Activated CD8-positive, alpha-beta memory T cell treated with anti-CD3 and anti-CD28 coated beads, Interleukin-2, amount 50 U/mL, for 24 hours (primary cell): ENCODE measurements around the gene ONECUT1.

Experiments used
- DNase-seq: peaks from one replicate; pipeline ENCODE4 v3.0.0-alpha.2; 2020; ENCODE audit errors: extremely low read depth

Gene ONECUT1

DNA sequence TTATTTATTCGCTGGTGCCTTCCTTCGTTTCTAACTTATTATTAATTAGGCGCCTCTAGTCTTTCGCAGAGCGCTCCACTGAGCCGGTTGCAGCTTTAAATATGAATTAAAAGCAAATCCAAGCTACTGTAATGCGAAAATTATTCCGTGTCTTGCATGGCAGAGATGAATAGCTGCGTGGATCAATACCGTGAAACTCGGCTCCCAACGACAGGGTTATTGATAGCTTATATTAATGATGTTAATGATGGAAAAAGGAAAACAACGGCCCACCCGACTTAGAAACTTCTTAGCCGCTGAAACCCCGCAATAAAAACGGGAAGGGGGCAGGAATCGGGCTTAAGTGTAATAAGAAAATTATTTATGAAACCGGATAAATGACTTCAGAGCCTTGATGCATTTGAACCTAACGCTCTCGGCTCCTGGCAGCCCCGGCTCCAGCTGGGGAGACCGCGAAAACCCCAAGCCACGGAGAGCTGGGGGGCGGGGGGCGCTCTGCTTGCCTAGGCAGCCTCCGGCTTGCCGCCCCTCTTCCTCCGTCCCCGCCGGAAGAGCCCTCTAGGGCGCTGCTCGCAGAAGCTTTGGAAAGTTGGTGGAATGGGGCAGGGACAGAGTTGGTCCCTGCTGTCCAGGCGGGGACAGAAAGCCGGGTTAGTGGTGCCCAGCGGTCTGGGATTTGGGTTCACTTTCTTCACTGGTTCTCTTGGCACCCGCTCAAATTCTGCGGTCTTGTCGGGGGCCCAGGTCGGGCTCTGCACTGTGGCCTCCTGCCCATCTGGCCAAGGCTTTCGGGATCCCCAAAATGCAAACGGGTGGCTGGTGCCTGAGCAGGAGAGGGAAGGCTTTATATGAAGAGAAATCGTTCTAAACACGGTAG, 7.7 kb upstream of the ONECUT1 start:
- no peak for DNase-seq

DNA sequence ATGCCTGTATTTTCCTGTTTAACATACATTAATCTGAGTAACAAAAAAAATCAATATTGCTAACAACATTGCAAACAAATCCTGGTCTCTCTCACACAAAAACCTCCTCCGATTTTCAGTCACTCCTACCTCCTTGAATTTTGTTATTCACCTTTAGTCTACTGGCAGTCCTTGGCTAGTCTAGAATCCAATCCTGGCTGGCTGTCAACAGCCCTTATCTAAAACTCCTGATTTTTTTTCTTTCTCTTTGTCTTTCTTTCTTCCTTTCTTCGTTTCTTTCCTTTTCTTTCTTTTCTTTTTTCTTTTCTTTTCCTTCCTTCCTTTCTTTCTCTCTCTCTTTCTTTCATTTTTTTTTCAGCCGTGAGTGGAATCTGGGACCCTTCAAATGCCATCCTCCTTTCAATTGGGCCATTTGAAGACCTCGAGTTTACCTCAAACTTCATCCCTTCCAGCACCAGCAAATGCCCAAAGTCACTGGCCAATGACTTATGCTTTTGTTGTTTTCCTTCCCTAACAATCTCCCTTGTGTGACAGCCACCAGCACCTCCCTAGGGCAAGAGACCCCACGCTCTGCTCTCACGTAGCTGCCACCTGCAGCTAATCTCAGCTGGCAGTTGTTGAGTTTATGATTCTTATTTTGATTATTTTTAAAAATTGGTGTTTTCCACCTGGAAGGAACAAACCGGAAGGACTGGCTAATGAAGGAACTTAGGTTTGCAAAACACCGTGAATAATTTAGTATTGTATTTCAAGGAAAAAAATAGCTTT, 6.8 kb upstream of the ONECUT1 start:
- DNase-seq, result no peak

DNA sequence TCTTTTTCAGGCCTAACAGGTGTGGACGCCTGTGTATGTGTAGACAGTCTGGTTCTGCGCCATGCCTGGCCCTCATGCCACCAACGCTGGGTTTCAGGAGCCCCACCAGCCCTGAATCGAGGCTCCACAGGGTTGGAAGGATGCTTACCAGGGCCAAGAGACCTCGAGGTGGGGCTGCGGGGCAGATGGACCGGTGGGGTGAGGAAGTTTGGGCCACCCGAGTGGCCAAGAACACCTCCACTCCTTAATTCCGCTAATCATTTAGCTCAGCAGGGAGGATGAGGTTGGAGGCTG, 6.0 kb upstream of the ONECUT1 start:
- DNase-seq, result no peak

DNA sequence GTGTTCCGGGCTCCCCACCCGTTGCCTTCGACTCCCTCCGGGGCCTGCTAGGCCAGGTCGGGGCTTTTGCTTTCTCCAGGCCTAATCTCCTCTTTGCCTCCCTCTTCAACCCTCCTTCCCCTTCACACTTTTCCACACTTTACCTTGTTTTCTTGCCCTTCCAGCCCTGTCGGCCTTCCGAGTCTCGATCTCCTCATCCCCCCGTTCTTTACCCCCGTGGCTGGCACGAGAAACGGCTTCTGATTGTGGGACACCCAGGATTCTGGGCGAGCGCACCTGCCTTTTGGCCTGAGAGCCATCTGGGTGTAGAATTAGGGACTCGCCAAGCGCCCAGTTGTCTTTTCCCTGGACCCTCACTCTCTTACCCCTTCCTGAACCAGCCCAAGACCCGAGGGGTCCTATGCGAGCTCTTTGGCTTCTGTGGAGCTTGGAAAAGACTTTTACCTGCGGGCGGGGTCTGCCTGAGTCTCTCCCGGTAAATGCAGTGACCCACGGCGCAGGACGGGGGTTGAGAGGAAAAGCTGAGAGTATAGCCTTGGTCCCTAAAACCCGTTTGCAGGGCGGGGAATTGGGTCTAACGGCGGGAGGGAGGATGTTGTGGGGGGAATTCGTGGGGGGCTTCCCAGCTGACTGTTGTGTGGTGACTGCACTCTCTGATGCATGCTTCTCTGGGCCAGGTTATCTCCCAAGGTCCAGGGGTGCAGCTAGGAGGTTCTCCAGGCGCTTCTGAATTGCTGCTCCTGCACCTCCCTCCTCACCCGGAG, 5.5 kb upstream of the ONECUT1 start:
- DNase-seq, result no peak

DNA sequence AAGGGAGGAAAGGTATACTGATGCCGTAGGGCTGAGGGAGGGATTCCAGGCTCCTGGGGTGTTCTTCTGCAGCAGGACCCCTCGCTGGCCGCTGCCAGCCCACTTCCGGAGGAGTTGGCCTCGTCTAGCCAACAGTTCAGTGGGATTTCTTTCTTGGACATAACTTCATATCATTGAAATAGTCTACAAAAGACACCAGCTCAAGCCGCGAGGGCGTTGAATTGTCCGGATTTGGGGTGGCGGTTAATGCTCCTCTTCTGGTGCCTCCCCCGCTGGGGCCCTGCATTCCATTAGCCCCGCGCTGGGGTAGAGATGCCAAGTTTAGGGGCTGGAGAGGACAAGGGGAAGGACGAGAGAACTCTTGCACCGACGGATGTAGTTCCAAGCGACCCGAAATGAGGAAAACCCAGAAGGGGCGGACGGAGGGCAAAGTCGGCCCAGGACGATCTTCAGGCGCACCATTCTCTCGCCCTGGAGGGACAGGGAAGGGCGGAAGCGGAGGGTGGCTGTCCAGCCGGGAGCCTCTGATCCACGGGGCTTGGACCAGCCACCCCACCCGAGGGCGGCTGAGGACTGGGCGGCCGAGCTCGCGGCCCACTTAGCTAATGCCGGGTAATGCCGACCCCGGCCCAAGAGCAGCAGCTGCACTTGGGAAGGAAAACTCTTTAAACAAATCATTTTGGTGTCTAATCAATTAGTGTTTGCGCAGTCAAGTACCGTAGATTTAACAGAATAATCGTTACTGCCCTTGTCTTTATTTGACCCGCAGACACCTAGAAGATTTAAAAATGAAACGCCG, 4.7 kb upstream of the ONECUT1 start:
- DNase-seq, result no peak

DNA sequence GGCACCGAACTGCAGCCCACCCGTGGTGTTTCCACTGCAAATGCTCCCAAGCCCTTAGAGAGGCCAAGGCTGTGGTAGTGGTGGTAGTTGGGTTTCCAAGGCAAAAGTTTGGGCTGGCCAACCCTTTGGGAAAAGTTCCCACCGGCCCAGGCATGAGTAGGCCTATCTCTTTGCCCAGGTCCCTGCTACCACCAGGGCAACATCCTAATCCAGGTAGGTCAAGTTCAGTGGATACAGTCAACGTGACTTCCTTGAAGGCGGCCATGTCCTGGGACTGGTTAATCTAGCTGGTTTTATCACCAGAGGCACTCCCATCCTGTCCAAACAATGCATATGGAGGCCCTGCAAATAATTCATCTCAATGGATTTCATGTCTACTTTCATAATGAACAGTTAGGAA, 1.6 kb upstream of the ONECUT1 start:
- DNase-seq, result no peak

DNA sequence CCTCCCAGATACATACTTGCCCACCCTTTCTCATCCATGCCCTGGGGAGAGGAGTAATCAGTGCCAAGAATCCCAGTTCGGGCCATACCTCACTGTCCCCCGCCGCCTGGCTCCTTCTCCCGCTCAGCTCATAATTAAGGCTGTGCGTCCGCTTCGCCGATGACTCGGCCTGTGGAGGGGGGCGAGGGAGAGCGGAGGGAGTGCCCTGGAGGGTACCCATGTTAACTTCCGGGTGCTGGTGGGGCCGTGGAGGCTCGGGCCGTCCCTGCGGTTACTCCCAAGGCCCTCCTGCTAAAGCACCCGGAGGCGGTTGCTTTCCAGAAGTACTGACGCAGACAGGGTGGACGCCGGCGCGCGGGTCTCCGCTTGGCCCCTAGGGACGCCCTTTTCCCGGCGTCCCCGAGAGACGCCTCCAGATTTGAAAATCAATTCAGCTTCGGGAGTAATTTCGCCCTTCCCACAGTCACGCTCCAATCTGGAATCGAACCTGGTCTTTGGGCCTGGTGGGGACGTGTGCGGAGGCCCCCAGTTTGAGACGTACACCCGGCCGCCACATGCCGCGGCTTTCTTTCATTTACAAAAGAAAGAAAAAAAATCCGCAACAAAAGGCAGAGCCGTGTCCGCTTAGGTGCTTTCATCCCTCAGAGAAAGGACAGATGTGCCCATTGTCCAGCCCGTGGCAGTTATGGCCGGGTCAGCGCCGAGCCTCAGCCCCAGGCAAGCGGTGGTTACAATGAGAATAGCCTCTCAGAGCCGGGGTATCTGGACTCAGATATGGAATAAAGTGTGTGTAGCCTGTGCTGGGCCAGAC, 1.0 kb upstream of the ONECUT1 start:
- no peak for DNase-seq

DNA sequence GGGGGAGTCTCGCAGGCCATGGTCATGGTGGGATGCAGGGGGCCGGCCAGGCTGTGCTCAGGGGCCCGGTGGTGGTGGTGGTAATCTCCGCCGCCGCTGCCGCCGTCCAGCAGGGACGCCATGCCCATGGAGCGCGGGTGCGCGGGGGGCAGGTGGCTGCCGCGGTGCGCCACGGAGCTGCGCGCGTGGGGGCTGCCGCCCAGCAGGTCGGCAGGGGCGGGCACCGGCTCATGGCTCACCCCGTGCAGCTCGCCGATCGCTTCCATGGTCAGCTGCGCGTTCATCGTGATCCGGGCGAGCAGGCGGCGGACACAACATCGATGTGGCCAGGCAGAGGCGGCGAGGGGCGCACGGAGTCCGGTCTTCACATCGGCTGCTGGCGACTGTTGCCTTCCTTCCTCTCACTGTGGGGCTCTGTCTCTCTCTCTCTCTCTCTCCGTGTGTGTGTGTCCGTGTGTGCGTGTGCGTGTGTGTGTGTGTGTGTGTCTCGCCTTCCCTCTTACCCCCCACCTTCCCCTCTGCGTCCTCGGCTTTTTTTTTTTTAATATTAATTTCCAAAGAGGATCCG, 451 bp downstream of the ONECUT1 start:
- no peak for DNase-seq

DNA sequence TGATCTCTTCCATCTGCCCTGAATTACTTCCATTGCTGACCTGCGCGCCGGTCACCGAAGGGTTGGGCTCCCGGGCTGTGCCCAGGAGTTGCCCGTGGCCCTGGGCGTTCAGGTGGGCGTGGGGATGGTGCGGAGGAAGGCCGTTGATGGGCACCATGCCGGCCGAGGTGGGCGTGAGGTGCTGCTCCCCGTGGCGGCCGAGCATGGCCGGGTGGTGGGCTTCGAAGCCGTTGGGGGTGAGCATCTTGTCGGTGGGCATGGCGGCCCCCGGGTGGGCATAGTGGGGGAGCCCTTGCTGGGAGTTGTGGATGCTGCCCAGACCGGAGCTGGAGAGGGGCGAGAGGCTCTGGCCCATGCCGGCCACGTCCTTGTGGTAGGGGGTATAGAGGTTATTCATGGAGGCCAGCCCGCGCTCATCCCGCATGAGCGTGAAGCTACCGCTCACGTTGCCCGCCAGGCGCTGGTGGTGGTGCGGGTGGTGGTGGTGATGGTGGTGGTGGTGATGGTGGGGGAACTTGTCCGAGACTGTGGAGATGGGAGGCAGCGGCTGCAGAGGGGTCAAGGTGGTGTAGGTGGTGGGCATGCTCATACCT, 1.0 kb downstream of the ONECUT1 start:
- DNase-seq, result no peak

DNA sequence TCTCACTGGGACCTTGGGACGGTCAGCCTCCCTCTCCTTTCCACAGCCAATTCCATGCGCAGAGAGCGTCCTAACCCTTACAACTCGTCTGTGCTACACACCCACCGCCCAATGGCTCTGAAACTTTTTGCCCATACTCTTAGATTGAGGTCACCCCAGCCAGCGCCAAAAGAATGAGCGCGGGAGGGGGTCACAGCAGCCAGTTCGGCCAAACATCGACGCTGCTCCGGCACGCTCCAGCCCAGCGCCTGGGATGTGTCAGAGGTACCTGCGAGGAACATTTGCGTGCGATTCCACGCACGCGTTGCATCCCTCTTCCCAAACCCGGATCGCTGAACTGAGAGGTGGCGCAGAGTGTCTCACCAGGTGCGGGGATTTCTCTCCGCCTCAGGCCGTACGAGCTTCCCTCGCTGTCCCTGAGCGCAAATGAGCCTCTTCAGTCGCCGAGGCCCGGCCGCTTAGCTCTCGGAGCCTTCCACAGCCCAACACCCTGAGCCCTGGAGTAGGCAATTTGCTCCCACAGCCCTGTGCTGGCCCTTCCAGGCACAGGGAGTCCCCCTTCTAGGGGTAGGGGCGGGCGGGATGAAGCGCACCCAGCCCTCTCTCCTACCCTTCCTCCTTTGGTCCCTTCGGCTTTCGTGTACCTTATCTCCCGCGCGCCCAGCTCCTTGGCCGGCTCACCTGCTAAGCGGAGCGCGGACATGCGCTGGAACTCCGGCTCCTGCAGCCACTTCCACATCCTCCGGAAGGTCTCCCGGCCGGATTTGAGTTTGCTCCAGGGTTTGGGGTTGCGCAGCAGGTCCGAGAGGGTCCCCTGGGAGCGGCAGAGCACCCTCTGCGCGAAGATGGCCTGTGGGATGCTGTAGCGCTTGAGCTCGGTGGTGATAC, 1.8 kb downstream of the ONECUT1 start:
- DNase-seq, result no peak

DNA sequence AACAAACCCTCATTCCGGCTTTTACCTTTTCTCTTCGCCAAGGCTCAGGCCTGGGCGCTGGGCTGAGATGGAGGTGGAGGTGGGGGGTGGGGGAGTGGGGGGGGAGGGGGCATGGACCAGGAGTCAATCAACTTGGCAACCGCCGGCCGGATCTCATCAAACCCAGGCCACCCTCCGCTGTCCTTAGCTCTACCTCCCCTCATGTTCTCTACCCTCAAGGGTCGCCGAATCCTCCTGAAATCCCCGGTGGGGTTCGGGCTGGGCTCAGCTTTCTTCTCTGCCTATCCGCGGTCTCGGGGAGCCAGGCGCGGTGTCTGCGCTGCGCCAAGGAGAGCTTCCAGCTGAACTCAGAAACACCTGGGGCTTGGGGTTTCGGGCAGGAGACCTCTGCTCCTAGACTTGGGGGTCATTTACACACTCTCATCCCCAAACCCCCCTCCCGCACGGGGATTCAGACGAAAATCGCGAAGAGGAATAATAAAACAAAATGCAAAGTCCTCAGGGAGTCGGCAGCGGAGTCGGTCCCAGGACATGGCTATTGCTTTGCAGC, 2.5 kb downstream of the ONECUT1 start:
- DNase-seq, result no peak

DNA sequence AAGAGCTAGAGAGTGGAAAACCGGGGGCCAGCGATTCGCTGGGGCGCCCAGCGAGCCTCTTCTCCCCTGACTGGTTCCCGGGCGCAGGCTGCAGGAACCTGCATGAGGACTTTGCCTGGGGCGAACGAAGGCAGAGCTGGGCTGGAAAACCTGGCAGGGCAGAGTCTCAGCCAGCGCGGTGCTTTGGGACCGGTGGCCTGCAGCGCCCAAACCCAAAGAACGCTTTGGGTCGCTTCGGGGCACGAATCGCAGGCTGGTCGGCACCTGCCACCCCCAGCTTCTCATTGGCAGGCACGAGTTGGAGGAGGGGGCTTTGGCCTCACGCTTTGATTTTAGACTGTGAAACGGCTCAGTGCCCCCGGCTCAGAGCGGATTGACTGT, 3.0 kb downstream of the ONECUT1 start:
- DNase-seq, result no peak

DNA sequence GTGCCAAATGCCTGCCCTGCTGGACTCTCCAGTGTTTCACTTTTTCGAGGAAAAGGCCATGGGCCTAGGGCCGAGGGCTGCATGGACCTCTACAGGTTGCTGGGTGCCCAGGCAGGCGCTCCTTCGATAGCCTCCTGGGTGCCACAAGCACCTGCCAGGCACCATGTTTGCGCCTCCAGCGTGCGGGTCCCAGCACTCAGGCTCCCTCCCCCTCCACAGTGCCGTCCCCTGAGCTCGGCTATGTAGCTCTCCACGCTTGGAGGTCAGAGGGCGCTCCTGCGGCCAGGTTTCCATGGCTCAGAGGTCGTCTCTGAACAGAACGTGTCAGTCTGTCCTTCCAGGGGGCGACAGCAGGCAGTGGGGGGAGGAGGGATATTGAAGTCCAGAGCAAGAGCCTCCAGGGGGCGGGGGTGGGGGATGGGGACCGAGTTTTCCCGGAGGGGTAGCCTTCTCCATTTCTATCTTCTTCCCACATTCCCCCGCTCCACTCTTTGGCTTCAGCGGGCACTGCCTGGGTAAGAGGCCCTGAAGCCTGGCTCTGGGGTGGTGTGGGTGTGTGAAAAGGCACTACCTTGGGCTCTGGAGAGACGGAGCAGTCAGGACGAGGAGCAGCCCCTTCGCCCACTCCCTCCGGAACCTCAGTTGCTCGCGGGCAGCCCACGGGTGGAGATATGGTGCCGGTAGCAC, 3.6 kb downstream of the ONECUT1 start:
- no peak for DNase-seq

DNA sequence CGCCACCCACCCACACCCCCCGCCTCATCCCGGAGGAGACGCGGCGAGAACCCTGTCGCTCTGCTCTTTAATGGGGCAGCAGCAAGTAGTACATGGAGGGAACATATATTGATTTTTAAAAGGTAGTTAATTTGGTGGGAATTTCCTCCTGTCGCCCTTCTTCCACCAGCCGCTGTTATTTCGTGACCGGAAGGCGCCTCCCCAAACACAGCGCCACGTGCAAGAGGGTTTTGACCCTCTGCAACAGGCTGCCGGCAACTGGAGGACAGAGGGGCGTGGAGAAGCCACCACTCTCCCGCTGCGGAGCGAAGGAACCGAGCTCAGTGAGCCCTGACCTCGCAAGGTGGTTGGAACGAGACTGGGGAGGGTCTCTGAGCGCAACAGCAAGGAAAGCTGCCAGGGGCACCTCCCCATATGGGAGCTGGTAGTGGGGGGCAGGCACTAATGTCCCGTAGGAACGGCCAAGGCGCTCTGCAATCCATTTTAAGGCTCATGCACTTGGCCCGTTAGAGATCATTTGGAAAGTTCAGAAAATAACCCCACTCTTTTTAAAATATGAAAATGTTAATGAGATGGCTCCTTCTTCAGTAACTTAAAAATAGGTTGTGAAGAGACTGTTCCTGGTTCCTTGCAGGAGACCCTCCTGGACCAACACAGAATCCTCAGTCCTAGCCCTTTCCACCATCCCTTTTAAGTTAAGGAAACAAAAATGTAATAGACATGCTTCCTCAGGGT, 4.3 kb downstream of the ONECUT1 start:
- no peak for DNase-seq

DNA sequence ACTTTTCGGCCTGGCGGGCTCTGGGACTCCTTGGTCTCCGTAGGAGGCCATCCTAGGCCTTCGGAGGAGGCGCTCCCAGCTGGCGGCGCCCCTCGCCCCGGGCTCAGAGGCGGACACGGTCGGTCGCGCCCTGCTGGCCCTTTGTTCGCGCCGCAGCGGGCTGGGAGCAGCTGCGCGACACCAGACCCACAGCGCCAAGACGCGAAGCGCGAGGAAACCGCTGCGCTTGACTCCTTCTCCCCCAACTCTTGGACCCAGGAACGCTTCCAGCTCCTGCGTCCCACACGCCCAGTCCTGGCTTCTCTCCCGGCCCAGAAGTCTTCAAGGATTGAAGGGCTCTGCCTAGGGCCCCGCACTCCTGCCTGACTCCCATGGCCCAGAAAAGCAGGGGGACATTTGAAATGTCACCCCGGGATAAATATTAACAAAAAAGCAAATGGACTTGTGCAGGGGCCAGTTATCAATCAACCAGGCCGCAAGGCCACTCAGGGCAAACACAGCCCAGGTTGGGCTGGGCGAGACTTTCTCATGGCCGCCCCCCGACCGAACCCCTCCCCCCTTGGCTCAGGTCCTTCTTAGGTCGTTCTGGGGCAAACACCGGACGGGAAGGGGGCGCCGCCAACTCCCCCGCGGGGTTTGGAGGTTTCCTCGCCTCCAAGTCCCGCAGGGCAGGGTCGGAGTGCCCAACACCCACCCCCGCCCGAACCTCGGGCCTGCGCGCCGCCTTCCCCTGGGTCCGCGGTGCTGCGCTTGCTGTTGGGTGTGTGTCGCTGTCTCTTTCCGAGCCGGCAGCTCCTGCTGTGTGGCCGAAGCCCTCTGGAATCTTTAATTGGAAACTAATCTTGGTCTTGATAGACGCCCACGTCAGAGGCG, 5.1 kb downstream of the ONECUT1 start:
- no peak for DNase-seq

DNA sequence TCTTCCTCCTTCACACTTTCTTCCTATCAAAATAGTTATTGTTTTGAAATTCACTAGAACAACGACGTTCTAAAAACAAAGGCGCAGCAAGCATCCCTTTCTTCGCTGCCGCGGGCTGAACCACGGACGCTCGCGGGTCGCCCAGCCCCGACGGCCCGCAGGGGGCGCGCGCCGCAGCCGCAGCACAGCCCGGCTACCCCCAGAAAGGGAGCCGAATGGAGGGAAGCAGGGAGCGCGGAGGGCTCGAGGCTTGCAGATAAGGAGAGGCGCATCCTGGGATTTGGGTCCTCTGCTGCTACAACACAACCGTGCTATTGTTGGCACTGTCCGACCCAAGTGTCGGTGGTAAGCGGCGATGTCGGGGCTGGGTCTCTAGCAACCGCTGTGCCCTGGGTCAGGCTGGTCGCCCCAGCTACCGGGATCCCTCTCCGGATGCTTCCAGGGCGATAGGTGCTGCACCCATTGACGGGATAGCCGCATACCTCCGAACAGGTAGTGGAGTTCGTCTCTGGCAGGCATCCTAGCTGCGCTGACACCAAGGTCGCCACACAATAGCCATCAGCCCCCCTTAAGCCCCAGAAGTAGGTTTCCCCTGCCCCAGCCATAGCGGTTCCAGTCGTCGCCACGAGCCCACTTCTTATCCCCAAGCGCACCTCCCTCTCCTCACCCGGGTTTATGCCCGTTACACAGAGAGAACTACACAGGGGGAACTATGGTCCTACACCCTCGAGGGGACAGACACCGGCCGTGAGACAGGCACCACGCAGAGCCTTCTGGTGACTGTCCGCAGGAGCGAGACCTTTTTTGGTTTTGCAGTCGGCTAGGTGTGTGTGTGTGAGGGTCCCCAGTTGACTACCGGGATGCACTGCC, 6.0 kb downstream of the ONECUT1 start:
- no peak for DNase-seq
